Measurements from ENCODE around the gene CBX8.

CBX8 gene

GRCh38 chr17:79804856-79805696 is 8.2 kb upstream of the CBX8 start:
- H3K27ac ChIP-seq = no peak overlapping the region
- TF ChIP-seq, protein P1, sequence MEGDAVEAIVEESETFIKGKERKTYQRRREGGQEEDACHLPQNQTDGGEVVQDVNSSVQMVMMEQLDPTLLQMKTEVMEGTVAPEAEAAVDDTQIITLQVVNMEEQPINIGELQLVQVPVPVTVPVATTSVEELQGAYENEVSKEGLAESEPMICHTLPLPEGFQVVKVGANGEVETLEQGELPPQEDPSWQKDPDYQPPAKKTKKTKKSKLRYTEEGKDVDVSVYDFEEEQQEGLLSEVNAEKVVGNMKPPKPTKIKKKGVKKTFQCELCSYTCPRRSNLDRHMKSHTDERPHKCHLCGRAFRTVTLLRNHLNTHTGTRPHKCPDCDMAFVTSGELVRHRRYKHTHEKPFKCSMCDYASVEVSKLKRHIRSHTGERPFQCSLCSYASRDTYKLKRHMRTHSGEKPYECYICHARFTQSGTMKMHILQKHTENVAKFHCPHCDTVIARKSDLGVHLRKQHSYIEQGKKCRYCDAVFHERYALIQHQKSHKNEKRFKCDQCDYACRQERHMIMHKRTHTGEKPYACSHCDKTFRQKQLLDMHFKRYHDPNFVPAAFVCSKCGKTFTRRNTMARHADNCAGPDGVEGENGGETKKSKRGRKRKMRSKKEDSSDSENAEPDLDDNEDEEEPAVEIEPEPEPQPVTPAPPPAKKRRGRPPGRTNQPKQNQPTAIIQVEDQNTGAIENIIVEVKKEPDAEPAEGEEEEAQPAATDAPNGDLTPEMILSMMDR (IDR thresholded peaks at IDR 0.05) = no peak
- no peak for TF ChIP-seq ZFX (IDR thresholded peaks at IDR 0.05; ENCODE audit: borderline replicate concordance)

DNA sequence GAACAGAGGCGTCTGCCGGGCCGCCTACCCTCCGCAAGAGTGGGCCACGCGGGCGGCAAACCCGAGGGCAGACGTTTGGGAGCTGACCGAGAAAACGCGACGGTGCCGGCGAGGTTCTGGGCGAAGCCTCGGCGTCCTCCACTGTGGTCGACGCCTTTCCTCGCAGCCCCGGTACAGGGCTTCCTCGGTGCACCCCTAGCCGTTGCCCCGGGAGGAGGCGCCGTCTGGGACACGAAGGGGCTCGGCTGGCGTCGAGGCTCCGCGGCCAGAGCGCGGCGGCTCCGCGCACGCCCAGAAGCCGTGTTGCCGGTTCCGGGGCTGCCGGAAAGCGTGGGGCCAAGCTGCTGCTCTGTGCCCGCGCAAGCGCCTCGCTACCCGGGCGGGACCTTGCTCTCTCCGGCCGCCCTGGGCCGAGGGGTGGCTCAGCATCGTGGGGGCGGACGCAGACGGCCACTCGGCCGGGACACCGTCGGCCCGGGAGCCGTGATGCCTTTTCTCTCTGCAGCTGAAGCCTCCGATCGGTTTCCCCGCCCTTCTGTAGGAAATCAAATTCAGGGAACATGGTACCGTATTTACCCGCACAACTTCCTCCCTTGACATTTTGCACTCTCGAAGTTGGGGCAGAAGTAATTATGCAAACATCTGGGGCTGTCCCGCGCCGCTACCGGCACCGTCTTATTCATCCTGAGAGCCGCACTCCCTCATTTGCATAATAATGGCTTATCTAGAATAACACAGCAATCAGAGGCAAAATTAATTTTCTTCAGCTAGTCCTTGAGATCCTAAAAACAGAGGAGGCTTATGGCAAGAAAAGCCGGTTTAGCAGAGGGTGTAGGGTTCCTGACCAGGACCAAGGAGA is 7.3 kb upstream of the CBX8 start:
- no peak overlapping the region for H3K27ac ChIP-seq
- TF ChIP-seq, protein P1 (IDR thresholded peaks at IDR 0.05) = no peak
- no peak for TF ChIP-seq ZFX (IDR thresholded peaks at IDR 0.05; ENCODE audit: borderline replicate concordance)

DNA sequence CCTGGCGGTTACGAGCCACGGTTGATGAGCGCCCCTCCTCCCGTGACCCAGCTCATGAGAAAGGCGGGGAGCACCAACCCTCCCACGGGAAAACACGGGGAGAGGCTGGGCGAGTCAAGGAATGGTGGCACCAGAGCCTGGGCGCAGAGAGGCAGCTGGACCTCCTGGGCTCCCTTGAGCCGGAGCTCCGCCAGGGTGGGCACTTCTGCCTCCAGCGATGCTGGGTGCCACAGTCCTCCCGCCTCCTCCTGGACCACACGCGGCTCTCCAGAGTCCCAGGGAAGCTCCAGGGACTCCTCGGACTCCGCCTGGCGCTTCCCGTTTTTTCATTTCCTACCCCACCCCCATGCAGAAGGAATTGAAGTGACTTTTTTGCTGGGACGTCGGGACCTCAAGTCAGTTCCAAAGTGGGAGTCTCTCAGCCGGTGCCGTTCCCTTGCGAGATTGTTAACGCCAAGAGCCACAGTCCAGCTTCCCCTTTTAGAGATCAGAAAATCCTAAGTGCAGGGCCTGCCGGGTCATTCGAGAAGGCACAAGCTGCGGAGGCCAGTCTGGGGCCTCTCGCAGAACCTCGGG is 6.6 kb upstream of the CBX8 start:
- no peak overlapping the region for H3K27ac ChIP-seq
- TF ChIP-seq, protein P1 (IDR thresholded peaks at IDR 0.05) = no peak
- no peak for TF ChIP-seq ZFX (IDR thresholded peaks at IDR 0.05; ENCODE audit: borderline replicate concordance)

DNA sequence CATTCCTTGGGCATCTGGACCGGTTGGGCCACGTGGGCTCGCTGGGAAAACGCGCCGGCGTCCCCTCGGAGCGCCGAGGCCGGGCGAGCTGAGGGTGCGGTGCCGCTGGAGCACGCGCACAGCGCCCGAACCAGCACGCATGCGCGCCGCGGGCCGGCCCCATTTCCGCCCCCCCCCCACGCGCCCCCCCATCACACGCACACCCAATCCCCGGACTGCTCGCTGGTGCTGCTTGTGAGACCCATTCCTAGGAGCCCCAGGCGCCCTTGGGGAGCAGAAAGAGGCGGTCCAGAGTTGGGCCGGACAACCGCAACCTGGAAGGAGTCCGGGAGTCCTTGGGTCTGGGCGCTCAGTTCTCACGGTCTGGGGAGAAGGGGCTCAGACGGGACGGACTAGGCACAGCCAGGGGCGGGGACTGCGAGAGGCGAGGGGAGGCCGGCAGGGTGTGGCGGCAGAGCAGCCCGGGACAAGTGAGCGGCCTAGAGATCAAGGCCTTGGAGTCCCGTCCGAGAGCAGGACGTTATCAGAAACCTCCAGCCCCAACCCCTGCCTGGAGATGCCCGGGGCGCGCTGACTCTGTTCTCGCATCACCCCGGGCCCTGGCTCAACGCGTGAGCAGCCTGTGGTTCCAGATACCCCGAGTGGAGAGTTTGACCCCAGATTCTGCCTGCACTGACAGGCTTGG is 6.0 kb upstream of the CBX8 start:
- TF ChIP-seq, protein P1 (IDR thresholded peaks at IDR 0.05) = no peak
- no peak for TF ChIP-seq ZFX (IDR thresholded peaks at IDR 0.05; ENCODE audit: borderline replicate concordance)
- no peak overlapping the region for H3K27ac ChIP-seq

- H3K27ac ChIP-seq = no peak overlapping the region; the same call in 1 of the 2 replicates
Observed at GRCh38 chr17:79802039-79802735, 5.3 kb upstream of the CBX8 start.

More at GRCh38 chr17:79802039-79802735, 5.3 kb upstream of the CBX8 start:
- TF ChIP-seq ZFX (IDR thresholded peaks at IDR 0.05; ENCODE audit: borderline replicate concordance) = no peak
- TF ChIP-seq, protein P1 (IDR thresholded peaks at IDR 0.05) = no peak

All from 22Rv1 (cell line).